HG03520 (cell line): ENCODE measurements around the gene EXOC7.
"Not testable (repeated sequence)": the region's sequence is repeated elsewhere in the genome, so short reads cannot be mapped to it uniquely, and the experiment has no call there.

Source experiments
- ATAC-seq: cut with Tn5 transposase; IDR thresholded peaks from one replicate; pipeline ENCODE4 v1.9.1; 2021; ENCODE audit warnings: mild to moderate bottlenecking, moderate library complexity; ENCODE audit not compliant: unreplicated experiment

EXOC7 gene

DNA sequence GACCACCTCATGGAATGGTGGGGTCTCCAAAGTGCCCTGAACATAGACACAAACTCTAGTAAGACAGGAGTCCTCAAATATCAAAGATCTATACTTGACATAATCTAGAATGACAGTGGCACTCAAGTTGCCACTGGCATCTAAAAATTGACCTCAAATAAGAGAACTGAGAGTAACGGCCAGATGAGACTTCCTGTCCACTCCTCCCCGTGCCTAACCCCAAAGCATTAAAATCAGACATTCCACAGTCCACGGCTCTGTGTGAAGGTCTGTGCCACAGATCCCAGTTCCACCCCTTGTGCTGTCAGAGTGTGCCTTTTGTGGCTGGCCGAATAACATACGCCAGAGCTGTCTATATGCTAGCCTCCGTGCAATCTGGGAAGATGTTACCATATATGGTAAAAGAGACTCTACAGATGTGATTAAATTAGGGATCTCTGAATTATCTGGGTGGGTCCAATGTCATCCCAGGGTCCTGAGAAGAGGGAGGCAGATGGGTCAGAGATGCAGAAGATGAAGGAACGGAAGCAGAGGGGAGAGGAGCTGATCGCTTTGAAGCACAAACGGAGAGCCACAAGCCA is 55.5 kb downstream of the EXOC7 start:
- no peak for ATAC-seq

GRCh38 chr17:76046064-76046463 is 57.5 kb downstream of the EXOC7 start:
- no peak for ATAC-seq

- ATAC-seq: not testable (repeated sequence)
Observed at GRCh38 chr17:76044475-76045007, 59.0 kb downstream of the EXOC7 start.

DNA sequence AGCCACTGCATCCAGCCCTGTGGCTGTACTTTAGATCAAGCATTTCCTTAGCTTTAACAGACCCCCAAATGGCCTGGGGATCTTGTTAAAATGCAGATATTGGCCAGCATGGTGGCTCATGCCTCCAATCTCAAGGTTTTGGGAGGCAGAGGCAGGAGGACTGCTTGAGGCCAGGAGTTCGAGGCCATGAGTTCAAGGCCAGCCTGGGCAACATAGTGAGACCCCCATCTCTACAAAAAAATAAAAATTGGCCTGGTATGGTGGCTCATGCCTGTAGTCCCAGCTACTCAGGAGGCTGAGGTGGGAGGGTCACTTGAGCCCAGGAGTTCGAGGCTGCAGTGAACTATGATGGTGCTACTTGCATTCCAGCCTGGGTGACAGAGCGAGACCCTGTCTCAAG is 60.7 kb downstream of the EXOC7 start:
- ATAC-seq: not testable (repeated sequence)

DNA sequence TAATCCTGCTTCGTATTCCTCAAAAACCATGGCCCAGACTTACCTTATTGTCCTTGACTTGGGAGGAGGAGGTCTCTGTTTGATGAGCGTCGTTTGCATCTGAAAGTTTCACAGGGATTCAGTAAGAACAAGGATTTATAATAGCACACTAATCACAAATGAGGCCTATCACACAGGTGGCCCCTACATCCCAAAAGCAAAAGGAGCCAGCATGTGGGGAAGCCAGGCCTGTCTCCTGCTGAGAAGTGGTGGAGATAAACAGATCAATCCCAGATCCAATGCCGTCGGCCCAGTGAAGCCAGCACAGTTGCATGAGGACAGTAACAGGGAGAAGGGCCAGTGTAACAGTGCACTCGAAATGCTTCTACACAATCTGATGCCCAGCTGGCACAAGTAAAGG is 63.2 kb downstream of the EXOC7 start:
- ATAC-seq: no peak

GRCh38 chr17:76039121-76039520 is 64.5 kb downstream of the EXOC7 start:
- no peak for ATAC-seq

DNA sequence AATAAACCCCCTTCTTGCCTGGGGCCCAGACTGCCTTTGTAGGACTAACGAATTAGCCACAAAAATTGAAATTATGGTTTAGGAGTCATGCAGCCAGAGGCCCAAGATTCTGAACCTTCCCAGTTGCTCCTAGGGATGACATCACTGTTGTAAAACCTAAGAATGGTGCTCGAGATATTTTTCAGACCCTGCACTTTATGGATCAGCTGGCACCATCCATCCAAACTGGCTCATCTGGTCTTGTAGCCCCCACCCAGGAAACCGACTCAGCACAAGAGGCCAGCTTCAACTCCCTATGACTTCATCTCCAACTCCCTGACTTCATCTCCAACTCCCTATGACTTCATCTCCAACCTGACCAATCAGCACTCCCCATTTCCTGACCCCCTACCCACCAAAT is 65.5 kb downstream of the EXOC7 start:
- no peak for ATAC-seq

DNA sequence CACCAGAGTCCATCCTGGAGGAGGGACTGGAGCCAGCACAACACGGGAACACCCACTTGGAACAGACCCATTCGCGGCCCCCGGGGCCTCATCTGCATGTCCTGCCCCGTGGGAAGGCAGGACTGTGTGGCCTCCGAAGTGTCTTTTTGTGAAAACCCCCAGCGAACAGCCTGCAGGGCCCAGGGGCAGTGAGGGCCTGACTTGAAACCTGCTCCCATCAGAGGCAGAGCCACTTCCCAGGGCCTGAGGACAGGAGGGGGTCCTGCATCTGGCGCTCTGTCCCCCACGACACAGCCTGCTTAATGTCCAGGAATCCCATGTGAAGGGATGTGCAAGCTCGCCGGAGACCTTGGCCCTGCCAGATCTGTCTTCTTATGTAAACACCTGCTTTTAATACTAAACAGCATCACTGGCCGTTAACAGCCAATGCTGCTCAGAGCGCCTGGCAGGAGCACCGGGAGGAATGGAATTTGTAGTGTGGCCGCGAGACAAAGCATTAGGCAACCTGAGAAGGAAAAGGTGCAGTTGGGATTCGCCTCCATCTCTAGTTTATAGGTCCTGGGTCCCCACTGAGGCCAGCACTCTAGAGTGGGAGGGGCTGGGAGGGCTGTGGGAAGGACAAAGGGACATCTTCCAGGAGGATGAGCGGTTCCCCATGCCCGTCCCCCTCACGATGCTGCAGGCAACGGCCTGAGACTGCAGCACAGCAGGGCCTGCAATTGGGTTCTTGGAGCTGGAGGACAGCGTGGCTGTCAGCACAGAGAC is 66.9 kb downstream of the EXOC7 start:
- no peak for ATAC-seq

DNA sequence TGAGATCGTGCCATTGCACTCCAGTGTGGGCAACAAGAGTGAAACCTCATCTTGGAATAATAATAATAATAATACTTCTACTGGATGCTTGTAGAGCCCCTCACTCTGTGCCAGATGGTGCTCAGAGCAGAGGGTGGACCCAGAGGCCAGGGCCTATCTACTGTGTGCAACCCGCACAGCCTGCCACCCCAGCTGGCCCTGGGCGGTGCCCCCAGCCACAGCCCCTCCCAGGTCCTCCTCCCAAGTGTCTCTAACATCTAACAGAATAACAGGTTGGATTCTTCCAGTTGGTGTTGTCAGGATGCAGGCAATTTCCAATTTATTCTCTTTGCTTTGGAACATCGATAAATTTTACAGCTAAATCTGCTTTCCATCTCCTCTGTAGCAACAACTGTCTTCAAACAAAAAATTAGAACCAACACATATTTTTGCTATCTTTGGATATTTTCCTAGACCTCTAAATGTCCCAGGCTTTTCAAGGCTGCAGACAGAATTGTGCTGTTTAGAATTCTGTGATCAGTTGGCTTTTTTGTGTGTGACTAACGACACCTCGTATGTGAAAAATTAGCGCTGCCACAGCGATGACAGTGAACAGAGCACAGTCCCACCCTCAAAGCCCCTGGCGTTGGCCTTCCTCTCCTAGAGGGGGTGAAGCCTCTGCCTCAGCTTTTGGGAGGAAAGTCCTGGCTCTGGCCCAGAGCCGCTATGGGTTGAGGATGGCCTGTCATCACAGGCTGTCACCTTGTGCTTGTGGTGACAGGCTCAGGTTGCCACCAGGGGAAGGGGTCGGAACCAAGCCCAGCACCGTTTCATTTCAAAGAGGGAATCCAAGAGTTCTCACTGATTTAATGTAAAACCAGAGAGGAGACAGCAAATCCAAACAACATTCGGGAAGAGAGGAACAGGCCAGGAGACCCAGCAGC is 68.9 kb downstream of the EXOC7 start:
- ATAC-seq: no peak

DNA sequence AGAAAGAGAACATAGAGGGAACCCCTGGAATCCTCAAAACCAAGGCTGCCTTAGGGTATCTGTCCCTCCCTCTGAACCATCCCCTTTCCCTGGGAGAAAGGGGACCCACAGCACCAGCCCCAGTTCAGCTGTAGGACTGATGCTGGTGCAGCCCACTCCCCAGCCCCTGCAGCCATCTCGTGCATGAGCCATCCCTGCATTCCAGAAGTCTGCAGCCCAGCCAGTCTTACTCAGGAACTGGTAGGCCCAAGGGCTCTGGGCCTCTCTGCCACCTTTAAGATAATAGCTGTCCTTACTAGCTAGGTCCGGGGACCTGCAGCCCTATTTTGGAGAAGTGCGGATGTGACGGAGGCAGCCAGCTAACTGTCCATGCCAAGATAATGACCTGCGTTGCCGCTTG is 70.4 kb downstream of the EXOC7 start:
- no peak for ATAC-seq

DNA sequence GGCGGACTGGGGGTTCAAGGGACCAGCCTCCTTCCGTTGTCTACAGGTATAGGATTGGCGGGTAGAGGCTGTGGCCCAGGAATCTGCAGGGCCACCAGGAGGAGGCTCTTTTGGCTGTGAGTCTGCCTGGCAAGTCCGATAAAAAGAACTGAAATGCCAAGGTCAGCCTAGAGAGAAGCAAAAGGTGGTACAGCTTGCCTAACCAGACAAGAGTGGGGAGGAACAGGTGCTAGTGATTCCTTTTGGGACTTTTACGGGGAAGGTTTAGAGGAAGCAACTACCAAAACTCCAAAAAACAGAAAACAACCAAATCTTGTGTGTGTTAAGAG is 70.8 kb downstream of the EXOC7 start:
- ATAC-seq: no peak

GRCh38 chr17:76032073-76032779 is 71.4 kb downstream of the EXOC7 start:
- no peak for ATAC-seq
